Uterus (tissue), 4 donors: ENCODE data around the gene ARID4B. TPM values are rescaled to one million over a fixed set of nuclear protein-coding genes. Genes with fewer than 3 reads are reported as not detected.
"Not testable (repeated sequence)": the region's sequence is repeated elsewhere in the genome, so short reads cannot be mapped to it uniquely, and the experiment has no call there.

Experiments
- DNase-seq, 2 donors: peaks; one replicate each; pipeline ENCODE4 v3.0.0-alpha.2; 2019 to 2020
- H3K27ac ChIP-seq, 2 donors: fragments of 200-600 bp; sonication (generic); 1 replicate in 1 of 2; 2 replicates in 1 of 2; pipeline ENCODE4 v1.5.1; 2016 to 2018
- H3K27me3 ChIP-seq, 2 donors: fragments of 200-600 bp; sonication (generic); one replicate each; pipeline ENCODE4 v1.5.1; 2018 to 2019; ENCODE audit warnings: control low read depth in 1 of 2
- H3K36me3 ChIP-seq, 2 donors: fragments of 200-600 bp; sonication (generic); one replicate each; pipeline ENCODE4 v1.5.1; 2019; ENCODE audit warnings: control low read depth in 1 of 2
- H3K4me1 ChIP-seq, 2 donors: fragments of 200-600 bp; sonication (generic); one replicate each; pipeline ENCODE4 v1.5.1; 2018 to 2019; ENCODE audit warnings: control low read depth in 1 of 2
- H3K4me3 ChIP-seq, 2 donors: fragments of 200-600 bp; sonication (generic); 1 replicate in 1 of 2; 2 replicates in 1 of 2; pipeline ENCODE4 v1.5.1; 2018 to 2019; ENCODE audit warnings: mild to moderate bottlenecking in 1 of 2
- H3K9me3 ChIP-seq, 2 donors: fragments of 200-600 bp; sonication (generic); one replicate each; pipeline ENCODE4 v1.5.1; 2019; ENCODE audit warnings: control low read depth in 1 of 2
- POLR2A ChIP-seq, 2 donors: fragments of 450-650 bp; IDR thresholded peaks; one replicate each; pipeline ENCODE4 v1.6.1; 2016; ENCODE audit warnings: antibody characterized with exemption in 2 of 2, mild to moderate bottlenecking in 1 of 2, moderate library complexity in 1 of 2
- intact Hi-C: fragments of 100-400 bp; cut with DNase I; formaldehyde crosslinking; loops from one replicate; pipeline ENCODE4 v1.15.1; 2023; ENCODE audit warnings: low total_unique reads
- total RNA-seq, 4 donors: library from RNA; depleted of rRNA in 3 of 4; stranded (reverse); fragments of >200 nt in 3 of 4; gene quantifications; one replicate each; pipeline versions ENCODE4 v1.1.0 to v1.2.4, GENCODE V29; 2014 to 2023
- TF ChIP-seq, protein P1 (sequence below), 4 experiments: fragments of 200-600 bp in 2 of 4; fragments of 450-650 bp in 2 of 4; sonication (generic) in 2 of 4; IDR thresholded peaks; one replicate each; pipeline ENCODE4 v1.5.1; 2016 to 2019; ENCODE audit warnings: antibody characterized with exemption in 4 of 4, mild to moderate bottlenecking in 2 of 4, moderate library complexity in 1 of 4
- donor health status: DM: yes; HTN: yes; CAD: no.

ARID4B gene
- total RNA-seq, 4 donors from 2014 or later: 21.0 to 69.4 (median 50.4) TPM

- H3K27me3 ChIP-seq: no peaks in the 10 kb centered on the region
- intact Hi-C loops: no loop called here
- H3K9me3 ChIP-seq: no peaks in the 10 kb centered on the region
- no peaks in the 10 kb centered on the region for H3K4me1 ChIP-seq
- no peaks in the 10 kb centered on the region for H3K36me3 ChIP-seq
- H3K27ac ChIP-seq: no peak overlapping the region
- H3K4me3 ChIP-seq: no peak overlapping the region
- no peak for DNase-seq
- TF ChIP-seq, protein P1, sequence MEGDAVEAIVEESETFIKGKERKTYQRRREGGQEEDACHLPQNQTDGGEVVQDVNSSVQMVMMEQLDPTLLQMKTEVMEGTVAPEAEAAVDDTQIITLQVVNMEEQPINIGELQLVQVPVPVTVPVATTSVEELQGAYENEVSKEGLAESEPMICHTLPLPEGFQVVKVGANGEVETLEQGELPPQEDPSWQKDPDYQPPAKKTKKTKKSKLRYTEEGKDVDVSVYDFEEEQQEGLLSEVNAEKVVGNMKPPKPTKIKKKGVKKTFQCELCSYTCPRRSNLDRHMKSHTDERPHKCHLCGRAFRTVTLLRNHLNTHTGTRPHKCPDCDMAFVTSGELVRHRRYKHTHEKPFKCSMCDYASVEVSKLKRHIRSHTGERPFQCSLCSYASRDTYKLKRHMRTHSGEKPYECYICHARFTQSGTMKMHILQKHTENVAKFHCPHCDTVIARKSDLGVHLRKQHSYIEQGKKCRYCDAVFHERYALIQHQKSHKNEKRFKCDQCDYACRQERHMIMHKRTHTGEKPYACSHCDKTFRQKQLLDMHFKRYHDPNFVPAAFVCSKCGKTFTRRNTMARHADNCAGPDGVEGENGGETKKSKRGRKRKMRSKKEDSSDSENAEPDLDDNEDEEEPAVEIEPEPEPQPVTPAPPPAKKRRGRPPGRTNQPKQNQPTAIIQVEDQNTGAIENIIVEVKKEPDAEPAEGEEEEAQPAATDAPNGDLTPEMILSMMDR (IDR thresholded peaks at IDR 0.05): no peak
- TF ChIP-seq POLR2A (IDR thresholded peaks at IDR 0.05): no peak
These were observed 66.7 kb downstream of the ARID4B start for GRCh38 chr1:235261243-235261642.

DNA sequence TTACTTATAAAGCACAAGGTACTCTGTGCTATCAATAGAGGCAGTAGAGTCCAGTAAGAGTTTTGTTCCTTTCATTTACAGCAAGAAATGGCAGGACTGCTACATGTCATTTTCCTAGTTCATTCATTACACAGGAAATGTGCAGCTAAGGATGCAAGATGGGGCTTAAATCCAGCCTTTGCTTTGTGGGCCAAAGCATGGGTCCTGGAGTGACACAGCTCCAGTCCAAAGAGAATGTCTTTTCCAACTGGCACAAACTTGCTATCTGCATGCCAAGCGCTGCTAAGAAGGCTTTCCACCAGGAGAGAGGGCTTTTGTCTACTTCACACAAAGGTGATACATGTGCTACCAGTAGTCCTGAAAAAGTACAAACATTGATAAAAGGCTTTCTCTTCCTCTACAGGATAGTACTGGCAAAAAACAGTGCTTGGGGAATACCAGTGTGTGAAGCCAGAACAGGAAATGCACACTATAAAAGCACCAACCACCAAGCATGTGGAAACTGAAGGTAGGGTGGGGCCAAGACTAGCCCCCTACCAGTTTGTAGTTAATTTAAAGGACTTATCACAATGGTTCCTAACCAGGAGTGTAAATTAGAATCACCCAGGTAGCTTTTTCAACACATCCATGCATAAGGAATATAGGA, 68.7 kb downstream of the ARID4B start:
- intact Hi-C loops: no loop called here
- Histone ChIP-seq H3K27ac (no peak overlapping the region), H3K4me1 (no peaks in the 10 kb centered on the region), H3K27me3 (no peaks in the 10 kb centered on the region), H3K9me3 (no peaks in the 10 kb centered on the region), H3K36me3 (no peaks in the 10 kb centered on the region), H3K4me3 (no peak overlapping the region)
- no peak for DNase-seq
- no peak for TF ChIP-seq POLR2A (IDR thresholded peaks at IDR 0.05)
- TF ChIP-seq, protein P1 (IDR thresholded peaks at IDR 0.05): no peak

DNA sequence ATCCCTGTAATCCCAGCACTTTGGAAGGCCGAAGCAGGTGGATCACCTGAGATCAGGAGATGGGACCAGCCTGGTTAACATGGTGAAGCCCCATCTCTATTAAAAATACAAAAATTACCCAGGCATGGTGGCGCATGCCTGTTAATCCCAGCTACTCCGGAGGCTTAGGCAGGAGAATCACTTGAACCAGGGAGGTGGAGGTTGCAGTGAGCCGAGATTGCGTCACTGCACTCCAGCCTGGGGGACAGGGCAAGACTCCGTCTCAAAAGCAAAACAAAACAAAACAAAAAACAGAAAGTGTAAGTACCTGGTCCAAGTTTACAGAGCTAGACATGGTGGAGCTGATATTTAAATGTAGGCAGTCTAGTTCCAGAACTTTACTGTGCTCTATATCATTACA, 69.9 kb downstream of the ARID4B start:
- H3K4me3 ChIP-seq, intact Hi-C loops, H3K27ac ChIP-seq, H3K4me1 ChIP-seq, H3K9me3 ChIP-seq, H3K27me3 ChIP-seq, H3K36me3 ChIP-seq, DNase-seq: not testable (repeated sequence)

DNA sequence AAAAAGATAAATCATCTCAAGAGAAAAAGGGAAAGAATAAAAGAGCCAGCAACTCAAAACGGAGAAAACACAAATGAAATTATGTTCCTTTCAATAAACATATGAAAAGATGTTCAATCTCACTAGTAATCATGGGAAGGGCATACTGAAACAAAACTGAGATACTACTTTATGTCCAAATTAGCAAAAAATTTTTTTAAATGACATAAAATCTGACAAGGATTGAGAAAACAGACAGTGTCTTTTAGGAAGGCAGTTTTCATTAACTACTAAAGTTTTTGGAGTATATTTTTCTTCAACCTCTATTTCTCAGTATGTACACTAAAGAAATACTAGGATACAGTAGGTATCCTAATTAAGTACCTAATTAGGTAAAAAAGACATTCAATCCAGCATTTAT, 73.3 kb downstream of the ARID4B start:
- intact Hi-C loops: no loop called here
- no peak overlapping the region for H3K4me3 ChIP-seq
- no peaks in the 10 kb centered on the region for H3K36me3 ChIP-seq
- H3K4me1 ChIP-seq: no peaks in the 10 kb centered on the region
- no peak for DNase-seq
- H3K27me3 ChIP-seq: no peaks in the 10 kb centered on the region
- no peak overlapping the region for H3K27ac ChIP-seq
- TF ChIP-seq, protein P1 (IDR thresholded peaks at IDR 0.05): no peak
- TF ChIP-seq POLR2A (IDR thresholded peaks at IDR 0.05): no peak
- no peaks in the 10 kb centered on the region for H3K9me3 ChIP-seq

- TF ChIP-seq POLR2A (IDR thresholded peaks at IDR 0.05): no peak
- TF ChIP-seq, protein P1 (IDR thresholded peaks at IDR 0.05): peak; percentile 60 to 83 (median 73)
- no peaks in the 10 kb centered on the region for H3K4me1 ChIP-seq
These were observed 74.6 kb downstream of the ARID4B start for GRCh38 chr1:235253219-235253962.

More at GRCh38 chr1:235253219-235253962, 74.6 kb downstream of the ARID4B start:
- H3K27ac ChIP-seq: no peak overlapping the region
- H3K9me3 ChIP-seq: no peaks in the 10 kb centered on the region
- no peak overlapping the region for H3K4me3 ChIP-seq
- DNase-seq: peak; percentile 55 to 58
- intact Hi-C loops: no loop called here
- no peaks in the 10 kb centered on the region for H3K27me3 ChIP-seq
- H3K36me3 ChIP-seq: no peaks in the 10 kb centered on the region
